Mesendoderm (in vitro differentiated cells): ENCODE measurements around the gene PHKG2.

Source experiments
- DNase-seq: peaks from one replicate; pipeline ENCODE4 v3.0.0; 2013
- H2AK5ac ChIP-seq: 2 replicates; pipeline ENCODE4 v1.6.1; 2013; ENCODE audit warnings: low read length, inconsistent platforms
- H2BK120ac ChIP-seq: 2 replicates; pipeline ENCODE4 v1.6.1; 2013; ENCODE audit warnings: low read depth, mild to moderate bottlenecking, low read length, moderate library complexity, mixed read lengths
- H2BK15ac ChIP-seq: replicated peaks from 2 replicates; pipeline ENCODE4 v1.6.1; 2013; ENCODE audit warnings: low read depth, mild to moderate bottlenecking, moderate library complexity
- H2BK5ac ChIP-seq: 2 replicates; pipeline ENCODE4 v1.6.1; 2013; ENCODE audit warnings: low read length, inconsistent platforms
- H3K18ac ChIP-seq: 2 replicates; pipeline ENCODE4 v1.6.1; 2013; ENCODE audit warnings: mild to moderate bottlenecking, low read length, mixed read lengths
- H3K23ac ChIP-seq: one replicate; pipeline ENCODE4 v1.6.1; 2013; ENCODE audit warnings: low read length
- H3K27ac ChIP-seq: 2 replicates; pipeline ENCODE4 v1.5.1; 2013; ENCODE audit warnings: low read depth, mild to moderate bottlenecking, inconsistent platforms, low read length, moderate library complexity
- H3K27me3 ChIP-seq: 2 replicates; pipeline ENCODE4 v1.6.1; 2013; ENCODE audit warnings: low read length, control low read depth, mild to moderate bottlenecking, inconsistent platforms; ENCODE audit not compliant: insufficient read depth, poor library complexity
- H3K36me3 ChIP-seq: 2 replicates; pipeline ENCODE4 v1.6.1; 2013; ENCODE audit warnings: low read length, inconsistent platforms; ENCODE audit not compliant: control insufficient read depth, insufficient read depth
- H3K4ac ChIP-seq: one replicate; pipeline ENCODE4 v1.6.1; 2013; ENCODE audit warnings: low read depth, mild to moderate bottlenecking, low read length, moderate library complexity
- H3K4me1 ChIP-seq: 2 replicates; pipeline ENCODE4 v1.6.1; 2013; ENCODE audit warnings: low read depth, low read length, inconsistent platforms; ENCODE audit not compliant: control insufficient read depth
- H3K4me2 ChIP-seq: 2 replicates; pipeline ENCODE4 v1.6.1; 2013; ENCODE audit warnings: low read length
- H3K4me3 ChIP-seq: 2 replicates; pipeline ENCODE4 v1.5.1; 2013; ENCODE audit warnings: mild to moderate bottlenecking, low read length
- H3K56ac ChIP-seq: one replicate; pipeline ENCODE4 v1.6.1; 2013; ENCODE audit warnings: low read length
- H3K79me1 ChIP-seq: 2 replicates; pipeline ENCODE4 v1.6.1; 2013; ENCODE audit warnings: low read length, inconsistent platforms
- H3K79me2 ChIP-seq: 2 replicates; pipeline ENCODE4 v1.6.1; 2013; ENCODE audit warnings: mild to moderate bottlenecking, low read length; ENCODE audit not compliant: control insufficient read depth, insufficient read depth
- H3K9ac ChIP-seq: 2 replicates; pipeline ENCODE4 v1.6.1; 2013; ENCODE audit warnings: low read length, inconsistent platforms
- H4K5ac ChIP-seq: one replicate; pipeline ENCODE4 v1.6.1; 2013; ENCODE audit warnings: low read length
- H4K8ac ChIP-seq: one replicate; pipeline ENCODE4 v1.6.1; 2013; ENCODE audit warnings: low read depth, mild to moderate bottlenecking, control low read depth, low read length, moderate library complexity
- WGBS: extraction: QIAGEN DNeasy Blood & Tissue Kit; methylation state at CpG from one replicate; pipeline ENCODE4 v1.1.7; 2013; ENCODE audit warnings: low lambda C conversion rate, missing lambda C conversion rate; ENCODE audit not compliant: insufficient coverage; ENCODE audit errors: extremely low coverage; 5-methylcytosine and 5-hydroxymethylcytosine counted together

The PHKG2 gene

GRCh38 chr16:30720086-30720485 is 28.1 kb upstream of the PHKG2 start:
- Histone ChIP-seq H3K4me2 (no peak overlapping the region), H3K4me1 (no peaks in the 10 kb centered on the region), H2AK5ac (no peak overlapping the region), H2BK120ac (no peak overlapping the region), H3K79me2 (peaks cover 2% of the 10 kb centered on the region), H2BK15ac (no peak overlapping the region), H3K27ac (no peak overlapping the region), H3K23ac (no peak overlapping the region), H2BK5ac (no peak overlapping the region), H4K8ac (no peak overlapping the region), H3K18ac (no peak overlapping the region), H3K27me3 (no peaks in the 10 kb centered on the region), H4K5ac (no peak overlapping the region), H3K56ac (no peak overlapping the region), H3K4ac (no peak overlapping the region), H3K4me3 (no peak overlapping the region), H3K36me3 (peaks cover 43% of the 10 kb centered on the region), H3K9ac (no peak overlapping the region), H3K79me1 (peaks cover 3% of the 10 kb centered on the region)
- DNase-seq: no peak
- no CpG with 5 or more reads among the region's 11 CpGs for WGBS

DNA sequence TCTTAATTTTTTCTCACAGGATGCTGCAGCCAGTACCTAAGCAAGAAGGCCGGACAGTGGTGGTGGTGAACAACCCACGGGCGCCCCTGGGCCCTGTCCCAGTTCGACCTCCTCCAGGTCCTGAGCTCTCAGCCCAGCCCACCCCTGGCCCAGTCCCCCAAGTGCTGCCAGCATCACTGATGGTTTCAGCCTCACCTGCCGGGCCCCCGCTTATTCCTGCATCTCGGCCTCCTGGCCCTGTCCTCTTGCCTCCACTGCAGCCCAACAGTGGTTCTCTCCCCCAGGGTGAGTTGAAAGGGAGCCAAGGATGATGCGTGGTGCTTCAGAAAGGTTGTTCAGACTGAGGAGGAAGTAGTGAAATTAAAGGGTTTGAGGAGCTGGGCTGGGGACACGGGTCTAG is 27.5 kb upstream of the PHKG2 start:
- no peak overlapping the region for H3K9ac ChIP-seq
- no peak overlapping the region for H4K5ac ChIP-seq
- no peak for DNase-seq
- no peak overlapping the region for H2BK15ac ChIP-seq
- H3K4me3 ChIP-seq: no peak overlapping the region
- H3K27ac ChIP-seq: no peak overlapping the region
- no peak overlapping the region for H3K4me2 ChIP-seq
- no peaks in the 10 kb centered on the region for H3K27me3 ChIP-seq
- H2AK5ac ChIP-seq: no peak overlapping the region
- peaks cover 42% of the 10 kb centered on the region for H3K36me3 ChIP-seq
- H3K79me1 ChIP-seq: peaks cover 3% of the 10 kb centered on the region
- no CpG with 5 or more reads among the region's 9 CpGs for WGBS
- H3K79me2 ChIP-seq: peaks cover under 1% of the 10 kb centered on the region
- H3K4me1 ChIP-seq: no peaks in the 10 kb centered on the region
- H3K18ac ChIP-seq: no peak overlapping the region
- no peak overlapping the region for H3K56ac ChIP-seq
- no peak overlapping the region for H3K23ac ChIP-seq
- H3K4ac ChIP-seq: no peak overlapping the region
- H4K8ac ChIP-seq: no peak overlapping the region
- H2BK120ac ChIP-seq: no peak overlapping the region
- H2BK5ac ChIP-seq: no peak overlapping the region

DNA sequence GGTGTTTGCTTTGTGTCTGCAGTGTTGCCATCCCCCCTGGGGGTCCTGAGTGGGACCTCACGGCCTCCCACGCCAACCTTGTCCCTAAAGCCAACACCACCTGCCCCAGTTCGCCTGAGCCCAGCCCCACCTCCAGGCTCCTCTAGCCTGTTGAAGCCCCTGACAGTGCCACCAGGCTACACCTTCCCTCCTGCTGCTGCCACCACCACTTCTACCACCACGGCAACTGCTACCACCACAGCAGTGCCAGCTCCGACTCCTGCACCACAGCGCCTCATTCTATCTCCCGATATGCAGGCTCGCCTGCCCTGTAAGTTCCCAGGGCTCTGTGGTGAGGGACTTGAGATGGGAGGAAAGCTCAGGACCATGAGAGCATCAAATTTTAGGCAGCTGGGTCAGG is 27.1 kb upstream of the PHKG2 start:
- Histone ChIP-seq H3K4ac (no peak overlapping the region), H3K56ac (no peak overlapping the region), H2AK5ac (no peak overlapping the region), H3K79me1 (peaks cover 2% of the 10 kb centered on the region), H3K4me3 (no peak overlapping the region), H2BK15ac (no peak overlapping the region), H2BK5ac (no peak overlapping the region), H3K9ac (no peak overlapping the region), H3K4me1 (no peaks in the 10 kb centered on the region), H3K23ac (no peak overlapping the region), H3K27ac (no peak overlapping the region), H3K79me2 (no peaks in the 10 kb centered on the region), H4K8ac (no peak overlapping the region), H3K18ac (no peak overlapping the region), H2BK120ac (no peak overlapping the region), H3K4me2 (no peak overlapping the region), H3K36me3 (peaks cover 37% of the 10 kb centered on the region), H4K5ac (no peak overlapping the region), H3K27me3 (no peaks in the 10 kb centered on the region)
- WGBS: no CpG with 5 or more reads among the region's 8 CpGs
- DNase-seq: no peak

DNA sequence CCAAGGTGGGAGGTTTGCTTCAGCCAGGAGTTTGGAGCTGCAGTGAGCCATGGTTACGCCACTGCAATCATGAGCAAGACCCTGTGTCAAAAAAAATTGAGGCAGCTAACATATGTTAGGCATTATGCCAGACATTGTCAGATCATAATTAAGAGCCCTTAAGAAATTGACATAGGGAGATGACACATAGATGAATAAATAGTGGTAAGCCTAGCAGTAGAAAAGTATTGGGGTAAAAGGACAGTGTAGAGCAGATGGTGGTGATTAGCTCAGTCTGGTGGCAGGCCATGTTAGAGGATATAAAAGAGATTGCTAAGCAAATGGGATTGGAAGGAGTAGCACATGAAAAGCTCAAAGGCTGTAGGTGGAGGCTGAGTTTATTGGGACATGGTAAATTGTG is 26.6 kb upstream of the PHKG2 start:
- no peak overlapping the region for H3K4me2 ChIP-seq
- no peak overlapping the region for H2BK15ac ChIP-seq
- no peak overlapping the region for H3K56ac ChIP-seq
- no peaks in the 10 kb centered on the region for H3K4me1 ChIP-seq
- no peaks in the 10 kb centered on the region for H3K27me3 ChIP-seq
- peaks cover 2% of the 10 kb centered on the region for H3K79me1 ChIP-seq
- WGBS: no CpG with 5 or more reads among the region's 1 CpG
- H3K23ac ChIP-seq: no peak overlapping the region
- no peaks in the 10 kb centered on the region for H3K79me2 ChIP-seq
- no peak overlapping the region for H4K8ac ChIP-seq
- H3K36me3 ChIP-seq: peaks cover 36% of the 10 kb centered on the region
- no peak overlapping the region for H2BK5ac ChIP-seq
- H3K4me3 ChIP-seq: no peak overlapping the region
- no peak overlapping the region for H3K4ac ChIP-seq
- no peak overlapping the region for H3K27ac ChIP-seq
- no peak for DNase-seq
- H2BK120ac ChIP-seq: no peak overlapping the region
- no peak overlapping the region for H2AK5ac ChIP-seq
- no peak overlapping the region for H3K9ac ChIP-seq
- no peak overlapping the region for H4K5ac ChIP-seq
- H3K18ac ChIP-seq: no peak overlapping the region

GRCh38 chr16:30722443-30722842 is 25.8 kb upstream of the PHKG2 start:
- H3K27me3 ChIP-seq: no peaks in the 10 kb centered on the region
- no peak overlapping the region for H3K4me2 ChIP-seq
- no peak overlapping the region for H4K5ac ChIP-seq
- no peak overlapping the region for H3K23ac ChIP-seq
- no peak overlapping the region for H3K4ac ChIP-seq
- no peak for DNase-seq
- no peak overlapping the region for H3K56ac ChIP-seq
- WGBS: no CpG with 5 or more reads among the region's 6 CpGs
- H3K79me2 ChIP-seq: no peaks in the 10 kb centered on the region
- H3K4me1 ChIP-seq: no peaks in the 10 kb centered on the region
- no peak overlapping the region for H2BK15ac ChIP-seq
- H3K18ac ChIP-seq: no peak overlapping the region
- H3K36me3 ChIP-seq: peaks cover 33% of the 10 kb centered on the region
- no peak overlapping the region for H2BK5ac ChIP-seq
- H3K79me1 ChIP-seq: peaks cover 2% of the 10 kb centered on the region
- H3K4me3 ChIP-seq: no peak overlapping the region
- no peak overlapping the region for H4K8ac ChIP-seq
- H2AK5ac ChIP-seq: no peak overlapping the region
- no peak overlapping the region for H2BK120ac ChIP-seq
- no peak overlapping the region for H3K9ac ChIP-seq
- H3K27ac ChIP-seq: no peak overlapping the region

GRCh38 chr16:30722916-30723315 is 25.3 kb upstream of the PHKG2 start:
- Histone ChIP-seq H3K9ac (no peak overlapping the region), H2BK15ac (no peak overlapping the region), H3K27ac (no peak overlapping the region), H3K27me3 (no peaks in the 10 kb centered on the region), H3K23ac (no peak overlapping the region), H3K79me1 (peaks cover 3% of the 10 kb centered on the region), H4K8ac (no peak overlapping the region), H3K4me1 (no peaks in the 10 kb centered on the region), H3K18ac (no peak overlapping the region), H4K5ac (no peak overlapping the region), H3K4me2 (no peak overlapping the region), H3K79me2 (no peaks in the 10 kb centered on the region), H2AK5ac (no peak overlapping the region), H2BK5ac (no peak overlapping the region), H3K4ac (no peak overlapping the region), H3K4me3 (no peak overlapping the region), H2BK120ac (no peak overlapping the region), H3K36me3 (peaks cover 33% of the 10 kb centered on the region), H3K56ac (no peak overlapping the region)
- no peak for DNase-seq
- WGBS: no CpG with 5 or more reads among the region's 10 CpGs
